GM20000 (cell line): ENCODE data around the gene COL6A1.

Source experiments
- DNase-seq: peaks from one replicate; pipeline ENCODE4 v3.0.0; 2012; ENCODE audit warnings: low spot score
- CTCF ChIP-seq: IDR thresholded peaks from 2 replicates; pipeline ENCODE4 v1.5.1; 2012; ENCODE audit warnings: mild to moderate bottlenecking, control low read depth; ENCODE audit errors: extremely low read depth, missing control alignments

COL6A1 gene

GRCh38 chr21:46054451-46054881 is 72.9 kb downstream of the COL6A1 start:
- no peak for DNase-seq
- TF ChIP-seq CTCF = no peak
